ENCODE results near the gene RAB11FIP4.

The RAB11FIP4 gene

DNA sequence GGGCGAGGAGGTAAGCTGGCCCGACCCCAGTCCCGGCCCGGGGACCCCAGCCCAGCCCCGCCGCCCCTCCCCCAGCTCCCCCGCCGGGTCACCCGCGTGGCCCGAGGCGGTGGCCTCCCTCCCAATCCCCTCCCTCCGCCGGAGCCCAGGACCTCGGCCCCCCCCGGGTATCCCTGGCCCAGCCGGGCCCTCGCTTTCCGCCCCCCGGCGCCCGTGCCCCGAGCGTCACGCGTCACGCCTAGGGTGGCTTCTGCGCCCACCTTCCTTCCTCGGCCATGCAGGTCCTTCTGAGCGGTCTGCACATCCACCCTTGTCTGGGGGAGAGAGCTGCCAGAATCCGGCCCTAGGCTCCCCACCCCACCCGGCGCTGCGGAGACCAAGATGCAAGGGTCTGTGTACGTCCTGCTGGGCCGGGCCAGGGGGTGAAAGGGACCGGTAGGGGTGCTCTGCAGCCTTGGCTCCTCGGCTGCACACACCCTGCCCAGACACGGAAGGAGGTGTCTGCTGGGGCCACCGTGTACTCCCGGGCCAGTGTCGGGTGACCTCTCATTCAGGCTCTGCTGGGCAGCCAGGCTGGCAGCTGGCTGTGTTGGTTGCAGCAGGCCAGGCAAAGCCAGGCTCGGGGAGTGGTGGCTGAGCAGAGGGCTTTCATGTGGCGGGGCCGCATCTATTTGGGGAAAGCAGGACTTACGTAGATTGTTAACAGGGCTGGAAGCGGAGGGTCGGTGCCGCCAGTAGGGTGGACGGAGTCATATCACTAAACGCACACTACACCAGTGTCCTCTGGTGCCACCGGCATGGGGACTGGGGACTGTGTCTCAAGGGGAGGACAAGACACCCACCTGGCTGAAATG lies 754 bp downstream of the RAB11FIP4 start:
- TF ChIP-seq, protein P1, sequence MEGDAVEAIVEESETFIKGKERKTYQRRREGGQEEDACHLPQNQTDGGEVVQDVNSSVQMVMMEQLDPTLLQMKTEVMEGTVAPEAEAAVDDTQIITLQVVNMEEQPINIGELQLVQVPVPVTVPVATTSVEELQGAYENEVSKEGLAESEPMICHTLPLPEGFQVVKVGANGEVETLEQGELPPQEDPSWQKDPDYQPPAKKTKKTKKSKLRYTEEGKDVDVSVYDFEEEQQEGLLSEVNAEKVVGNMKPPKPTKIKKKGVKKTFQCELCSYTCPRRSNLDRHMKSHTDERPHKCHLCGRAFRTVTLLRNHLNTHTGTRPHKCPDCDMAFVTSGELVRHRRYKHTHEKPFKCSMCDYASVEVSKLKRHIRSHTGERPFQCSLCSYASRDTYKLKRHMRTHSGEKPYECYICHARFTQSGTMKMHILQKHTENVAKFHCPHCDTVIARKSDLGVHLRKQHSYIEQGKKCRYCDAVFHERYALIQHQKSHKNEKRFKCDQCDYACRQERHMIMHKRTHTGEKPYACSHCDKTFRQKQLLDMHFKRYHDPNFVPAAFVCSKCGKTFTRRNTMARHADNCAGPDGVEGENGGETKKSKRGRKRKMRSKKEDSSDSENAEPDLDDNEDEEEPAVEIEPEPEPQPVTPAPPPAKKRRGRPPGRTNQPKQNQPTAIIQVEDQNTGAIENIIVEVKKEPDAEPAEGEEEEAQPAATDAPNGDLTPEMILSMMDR (IDR thresholded peaks at IDR 0.05): no peak
- H3K4me1 ChIP-seq (ENCODE audit: control insufficient read depth in 1 of 2, insufficient read depth in 1 of 2, low read depth in 1 of 2, low read length in 1 of 2): peaks cover 0 to 15% of the 10 kb centered on the region in 2 experiments
- H3K27ac ChIP-seq: no peak overlapping the region
- H3K9me3 ChIP-seq: no peaks in the 10 kb centered on the region
- no peak overlapping the region for H3K4me3 ChIP-seq (ENCODE audit: low read depth in 1 of 2, low read length in 1 of 2)
- peaks cover 99% of the 10 kb centered on the region for H3K27me3 ChIP-seq
- H3K36me3 ChIP-seq: no peaks in the 10 kb centered on the region

- Histone ChIP-seq H3K27me3 (peaks cover 93% of the 10 kb centered on the region), H3K4me1 (ENCODE audit: control insufficient read depth in 1 of 2, insufficient read depth in 1 of 2, low read depth in 1 of 2, low read length in 1 of 2) (peaks cover 0 to 15% of the 10 kb centered on the region in 2 experiments), H3K36me3 (no peaks in the 10 kb centered on the region), H3K4me3 (ENCODE audit: low read depth in 1 of 2, low read length in 1 of 2) (no peak overlapping the region), H3K27ac (no peak overlapping the region), H3K9me3 (no peaks in the 10 kb centered on the region)
- TF ChIP-seq, protein P1 (IDR thresholded peaks at IDR 0.05): no peak
Observed at GRCh38 chr17:31392856-31393748, 1.6 kb downstream of the RAB11FIP4 start.

DNA sequence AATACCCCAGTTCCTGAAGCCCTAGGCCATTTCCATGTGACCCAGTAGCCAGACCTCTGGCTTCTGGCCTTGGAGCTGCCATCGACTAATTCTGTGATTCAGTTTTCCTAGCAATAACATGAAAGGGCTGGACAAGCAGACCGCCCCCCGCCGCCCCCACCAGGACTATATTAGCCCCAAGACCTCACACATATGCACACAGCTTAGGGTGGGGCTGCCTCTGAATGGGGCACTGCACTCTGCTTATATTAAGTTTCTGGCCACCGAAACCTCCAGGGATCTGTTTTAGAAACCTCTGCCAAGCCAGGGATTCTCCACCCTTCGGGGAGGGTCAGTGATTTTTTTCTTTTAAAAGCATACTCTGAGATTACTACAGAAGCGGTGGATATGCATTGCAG lies 2.3 kb downstream of the RAB11FIP4 start:
- peaks cover 0 to 15% of the 10 kb centered on the region in 2 experiments for H3K4me1 ChIP-seq (ENCODE audit: control insufficient read depth in 1 of 2, insufficient read depth in 1 of 2, low read depth in 1 of 2, low read length in 1 of 2)
- no peak overlapping the region for H3K4me3 ChIP-seq (ENCODE audit: low read depth in 1 of 2, low read length in 1 of 2)
- H3K36me3 ChIP-seq: no peaks in the 10 kb centered on the region
- peaks cover 93% of the 10 kb centered on the region for H3K27me3 ChIP-seq
- no peak overlapping the region for H3K27ac ChIP-seq
- TF ChIP-seq, protein P1 (IDR thresholded peaks at IDR 0.05): no peak
- H3K9me3 ChIP-seq: no peaks in the 10 kb centered on the region

GRCh38 chr17:31394544-31394943 lies 3.1 kb downstream of the RAB11FIP4 start:
- TF ChIP-seq, protein P1 (IDR thresholded peaks at IDR 0.05): no peak
- Histone ChIP-seq H3K36me3 (no peaks in the 10 kb centered on the region), H3K4me1 (ENCODE audit: control insufficient read depth in 1 of 2, insufficient read depth in 1 of 2, low read depth in 1 of 2, low read length in 1 of 2) (peaks cover 0 to 15% of the 10 kb centered on the region in 2 experiments), H3K27me3 (peaks cover 88% of the 10 kb centered on the region), H3K9me3 (no peaks in the 10 kb centered on the region), H3K27ac (no peak overlapping the region), H3K4me3 (ENCODE audit: low read depth in 1 of 2, low read length in 1 of 2) (no peak overlapping the region)

GRCh38 chr17:31397256-31397939 lies 5.9 kb downstream of the RAB11FIP4 start:
- H3K4me1 ChIP-seq (ENCODE audit: control insufficient read depth in 1 of 2, insufficient read depth in 1 of 2, low read depth in 1 of 2, low read length in 1 of 2): peaks cover 0 to under 1% of the 10 kb centered on the region in 2 experiments
- H3K27me3 ChIP-seq: peaks cover 60% of the 10 kb centered on the region
- no peak overlapping the region for H3K4me3 ChIP-seq (ENCODE audit: low read depth in 1 of 2, low read length in 1 of 2)
- no peaks in the 10 kb centered on the region for H3K36me3 ChIP-seq
- no peak overlapping the region for H3K27ac ChIP-seq
- no peaks in the 10 kb centered on the region for H3K9me3 ChIP-seq
- TF ChIP-seq, protein P1 (IDR thresholded peaks at IDR 0.05): no peak

Measured in neutrophil (primary cell).